GM10266 (cell line): ENCODE results near the gene ZFAND3.

Experiments
- DNase-seq: peaks from one replicate; pipeline ENCODE4 v3.0.0; 2012; ENCODE audit errors: extremely low spot score
- TF ChIP-seq, protein P1 (sequence below): IDR thresholded peaks from 2 replicates; pipeline ENCODE4 v1.5.1; 2012; ENCODE audit warnings: mild to moderate bottlenecking, low read depth; ENCODE audit not compliant: control insufficient read depth, insufficient read depth; ENCODE audit errors: missing control alignments

ZFAND3 gene

DNA sequence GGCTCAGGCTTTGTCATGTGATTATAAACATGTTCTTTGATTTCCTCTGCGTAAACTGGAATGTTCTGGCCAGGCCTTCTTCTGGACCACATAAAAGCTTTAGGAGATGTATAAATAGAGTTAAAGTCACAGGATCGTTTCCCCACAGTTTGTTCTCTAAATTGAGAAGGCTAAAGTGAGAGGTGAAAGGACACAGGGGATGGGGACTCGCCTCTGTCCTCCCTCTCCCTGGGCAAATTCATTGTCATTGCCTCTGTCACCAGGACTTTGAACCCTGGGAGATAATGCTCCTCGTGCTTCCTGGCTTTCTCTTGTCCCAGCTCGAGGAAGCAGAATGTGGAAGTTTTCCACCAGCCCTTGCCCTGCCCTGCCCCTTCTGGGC is 20.3 kb upstream of the ZFAND3 start:
- TF ChIP-seq, protein P1, sequence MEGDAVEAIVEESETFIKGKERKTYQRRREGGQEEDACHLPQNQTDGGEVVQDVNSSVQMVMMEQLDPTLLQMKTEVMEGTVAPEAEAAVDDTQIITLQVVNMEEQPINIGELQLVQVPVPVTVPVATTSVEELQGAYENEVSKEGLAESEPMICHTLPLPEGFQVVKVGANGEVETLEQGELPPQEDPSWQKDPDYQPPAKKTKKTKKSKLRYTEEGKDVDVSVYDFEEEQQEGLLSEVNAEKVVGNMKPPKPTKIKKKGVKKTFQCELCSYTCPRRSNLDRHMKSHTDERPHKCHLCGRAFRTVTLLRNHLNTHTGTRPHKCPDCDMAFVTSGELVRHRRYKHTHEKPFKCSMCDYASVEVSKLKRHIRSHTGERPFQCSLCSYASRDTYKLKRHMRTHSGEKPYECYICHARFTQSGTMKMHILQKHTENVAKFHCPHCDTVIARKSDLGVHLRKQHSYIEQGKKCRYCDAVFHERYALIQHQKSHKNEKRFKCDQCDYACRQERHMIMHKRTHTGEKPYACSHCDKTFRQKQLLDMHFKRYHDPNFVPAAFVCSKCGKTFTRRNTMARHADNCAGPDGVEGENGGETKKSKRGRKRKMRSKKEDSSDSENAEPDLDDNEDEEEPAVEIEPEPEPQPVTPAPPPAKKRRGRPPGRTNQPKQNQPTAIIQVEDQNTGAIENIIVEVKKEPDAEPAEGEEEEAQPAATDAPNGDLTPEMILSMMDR, result no peak
- DNase-seq, result no peak

DNA sequence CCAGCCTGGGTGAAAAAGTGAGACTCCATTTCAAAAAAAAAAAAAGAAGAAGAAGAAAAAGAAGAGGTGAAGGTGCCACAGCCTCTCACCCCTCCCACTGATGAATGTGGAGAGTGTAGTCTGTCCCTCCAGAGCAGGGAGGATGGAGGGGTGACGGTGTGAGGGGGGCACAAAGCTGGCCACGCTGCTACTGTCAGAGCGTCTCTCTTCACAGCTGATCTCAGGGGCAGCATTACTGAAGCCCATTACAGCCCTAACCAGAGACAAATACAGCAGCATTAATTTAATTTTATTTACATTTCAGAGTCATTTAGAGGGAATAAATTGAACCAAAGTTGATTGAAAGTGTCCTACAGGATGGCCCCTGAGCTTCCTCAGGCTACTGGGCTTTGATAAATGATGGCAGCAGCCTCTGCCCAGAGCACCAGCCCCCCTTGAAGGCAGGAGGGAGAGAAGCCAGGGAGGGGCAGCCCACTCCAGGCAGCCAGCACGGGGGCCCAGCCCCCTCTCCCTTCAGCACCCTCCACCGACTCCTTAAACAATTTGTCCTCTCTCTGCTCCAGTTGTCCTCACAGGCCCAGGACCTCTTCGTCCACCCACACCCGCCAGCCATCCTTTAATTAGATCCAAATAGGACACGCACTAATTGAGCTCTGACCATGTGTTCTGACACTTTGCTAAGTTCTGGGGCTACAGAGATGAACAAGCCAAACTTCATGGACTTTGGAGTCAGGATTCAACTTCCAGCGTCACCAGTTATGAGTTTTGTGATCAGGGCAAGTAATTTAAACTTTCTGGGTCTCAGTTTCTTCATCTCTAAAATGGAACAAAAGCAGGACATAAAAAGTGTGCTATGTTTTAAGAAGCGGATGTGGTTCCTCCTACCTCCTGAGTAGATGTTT is 18.6 kb upstream of the ZFAND3 start:
- TF ChIP-seq, protein P1, result no peak
- DNase-seq, result no peak

DNA sequence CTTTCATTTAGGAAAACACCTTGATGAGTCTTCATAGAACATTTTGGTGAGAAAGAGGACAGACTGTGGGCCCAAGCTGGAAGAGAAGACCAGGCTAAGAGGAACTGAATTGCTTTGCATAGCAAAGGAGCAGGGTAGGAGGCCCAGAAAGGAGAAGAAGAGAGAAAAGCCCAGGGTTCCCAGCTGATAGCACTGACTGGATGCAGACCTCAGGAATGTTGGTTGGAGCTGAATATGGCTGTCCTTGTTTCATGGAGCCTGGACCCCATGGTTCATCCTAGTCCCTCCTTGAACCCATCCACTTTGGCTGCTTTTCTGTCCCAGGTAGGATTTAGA is 18.0 kb upstream of the ZFAND3 start:
- TF ChIP-seq, protein P1, result no peak
- DNase-seq, result no peak

DNA sequence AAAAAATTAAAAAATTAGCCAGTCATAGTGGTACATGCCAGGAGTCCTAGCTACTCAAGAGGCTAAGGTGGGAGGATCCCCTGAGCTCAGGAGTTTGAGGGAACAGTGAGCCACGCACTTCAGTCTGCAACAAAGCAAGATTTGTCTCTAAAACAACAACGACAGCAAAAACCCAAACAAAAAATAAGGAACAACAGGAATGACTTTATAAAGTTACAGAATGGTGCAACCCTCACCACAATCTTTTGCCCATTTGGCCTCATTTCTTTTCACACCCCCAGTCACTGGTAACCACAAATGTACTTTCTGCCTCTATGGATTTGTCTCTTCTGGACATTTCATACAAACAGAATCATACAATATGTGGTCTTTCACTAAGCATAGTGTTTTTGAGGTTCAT is 16.7 kb upstream of the ZFAND3 start:
- DNase-seq, result no peak
- TF ChIP-seq, protein P1, result no peak

DNA sequence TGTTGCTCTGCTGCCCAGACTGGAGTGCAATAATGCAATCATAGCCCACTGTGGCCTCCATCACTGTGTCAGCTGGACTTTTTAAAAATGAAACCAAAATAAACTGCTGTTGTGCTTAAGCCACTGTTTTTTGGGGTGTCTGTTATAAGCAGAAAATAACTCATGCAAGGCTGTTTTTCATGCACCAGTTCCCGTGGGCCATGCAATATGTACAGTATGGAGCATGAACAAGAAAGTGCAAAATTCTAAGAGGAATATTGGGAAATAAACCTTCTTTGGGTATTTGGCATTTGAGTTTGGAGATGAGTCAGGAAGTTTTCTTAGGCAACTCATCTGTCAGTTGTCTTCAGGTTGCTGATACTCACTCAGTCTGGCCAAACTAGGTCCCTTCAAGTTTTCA is 14.9 kb upstream of the ZFAND3 start:
- DNase-seq, result no peak
- TF ChIP-seq, protein P1, result no peak

DNA sequence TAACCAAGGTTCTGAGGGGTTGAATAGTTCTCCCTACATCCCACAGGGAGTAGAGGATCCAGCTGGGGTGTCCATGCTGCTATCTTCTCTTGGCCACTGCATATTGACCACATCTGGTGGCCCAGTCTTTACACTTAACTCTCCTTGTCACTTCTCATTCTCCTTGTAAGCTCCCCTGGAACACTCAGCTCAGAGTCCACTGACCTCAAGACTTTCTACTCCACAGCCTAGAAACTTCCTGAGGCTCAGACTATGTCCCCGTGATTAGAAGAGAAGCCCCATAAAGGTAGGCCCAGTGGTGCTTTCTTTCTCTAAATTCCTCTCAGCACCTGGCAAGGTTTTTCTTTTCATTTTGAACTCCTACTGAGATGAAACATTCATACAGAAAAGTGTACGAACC is 13.3 kb upstream of the ZFAND3 start:
- no peak for DNase-seq
- TF ChIP-seq, protein P1, result no peak

DNA sequence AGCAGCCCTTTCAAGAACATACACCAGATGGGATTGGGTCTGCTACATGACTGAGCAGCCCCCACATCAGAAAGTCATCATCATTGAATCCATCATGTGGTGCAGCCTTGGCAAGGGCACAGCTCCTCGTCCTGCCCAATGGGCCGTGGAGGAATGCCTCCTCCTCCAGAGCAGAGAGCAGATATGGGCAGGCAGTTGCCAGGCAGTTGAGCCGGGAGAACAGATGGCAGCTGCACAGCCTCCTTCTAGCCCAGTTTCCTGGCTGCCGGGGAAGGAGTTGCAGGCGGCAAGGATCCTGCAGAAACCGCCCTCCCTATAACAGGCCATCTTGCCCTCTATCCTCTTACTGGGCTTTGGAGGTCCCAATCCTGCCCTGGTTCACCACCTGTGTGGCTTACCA is 11.9 kb upstream of the ZFAND3 start:
- no peak for DNase-seq
- TF ChIP-seq, protein P1, result no peak
